Peyer's patch (tissue), 4 donors: Measurements from ENCODE around the gene PCDHB8. TPM values are rescaled to one million over a fixed set of nuclear protein-coding genes. Genes with fewer than 3 reads are reported as not detected.
"Not testable (repeated sequence)": the region's sequence is repeated elsewhere in the genome, so short reads cannot be mapped to it uniquely, and the experiment has no call there.

Experiments
- DNase-seq, 3 donors: peaks; one replicate each; pipeline ENCODE4 v3.0.0-alpha.2; 2017 to 2019
- H3K27ac ChIP-seq, 4 donors: fragments of 200-600 bp; sonication (generic); one replicate each; pipeline ENCODE4 v1.5.1; 2016 to 2019
- H3K27me3 ChIP-seq, 2 donors: fragments of 200-600 bp; sonication (generic); one replicate each; pipeline ENCODE4 v1.5.1; 2019
- H3K36me3 ChIP-seq, 3 donors: fragments of 200-600 bp; sonication (generic); one replicate each; pipeline ENCODE4 v1.5.1; 2016 to 2019
- H3K4me1 ChIP-seq, 4 donors: fragments of 200-600 bp; sonication (generic); one replicate each; pipeline ENCODE4 v1.5.1; 2016 to 2019
- H3K4me3 ChIP-seq, 4 donors: fragments of 200-600 bp; sonication (generic); 1 replicate in 3 of 4; 2 replicates in 1 of 4; pipeline ENCODE4 v1.5.1; 2016 to 2019; ENCODE audit warnings: mild to moderate bottlenecking in 1 of 4
- H3K9me3 ChIP-seq, 4 donors: fragments of 200-600 bp; sonication (generic); one replicate each; pipeline ENCODE4 v1.5.1; 2016 to 2019; ENCODE audit warnings: mild to moderate bottlenecking in 1 of 4
- CTCF ChIP-seq, 6 experiments: fragments of 450-650 bp in 4 of 6; fragments of 200-600 bp in 2 of 6; sonication (generic) in 1 of 6; IDR thresholded peaks; one replicate each; pipeline ENCODE4 v1.5.1; 2017 to 2019; ENCODE audit warnings: antibody characterized with exemption in 6 of 6, mild to moderate bottlenecking in 3 of 6, moderate library complexity in 1 of 6
- POLR2A ChIP-seq, 2 donors: fragments of 450-650 bp; IDR thresholded peaks; one replicate each; pipeline ENCODE4 v1.5.1; 2017; ENCODE audit warnings: antibody characterized with exemption in 2 of 2, mild to moderate bottlenecking in 2 of 2, moderate library complexity in 2 of 2
- total RNA-seq, 4 donors: library from RNA; depleted of rRNA; stranded (reverse); fragments of >200 nt; gene quantifications; one replicate each; pipeline ENCODE4 v1.1.0, GENCODE V29; 2016

PCDHB8 gene
- total RNA-seq, 4 donors from 2014 or later, result not detected

- H3K36me3 ChIP-seq, result no peaks in the 10 kb centered on the region
- H3K27me3 ChIP-seq, result no peaks in the 10 kb centered on the region
- peaks cover 0 to 34% (median 3%) of the 10 kb centered on the region in 4 donors for H3K9me3 ChIP-seq
- H3K27ac ChIP-seq, result no peak overlapping the region
- no peak for DNase-seq
- H3K4me1 ChIP-seq, result no peaks in the 10 kb centered on the region
- H3K4me3 ChIP-seq, result no peak overlapping the region
- no peak for TF ChIP-seq POLR2A (IDR thresholded peaks at IDR 0.05)
- no peak for TF ChIP-seq CTCF (IDR thresholded peaks at IDR 0.05)
These were observed 26.6 kb upstream of the PCDHB8 start for GRCh38 chr5:141150993-141151325.

- H3K4me1 ChIP-seq, H3K4me3 ChIP-seq, H3K36me3 ChIP-seq, DNase-seq, H3K27me3 ChIP-seq, H3K27ac ChIP-seq: not testable (repeated sequence)
- peaks cover 0 to 37% (median 3%) of the 10 kb centered on the region in 4 donors for H3K9me3 ChIP-seq
These were observed 26.0 kb upstream of the PCDHB8 start for GRCh38 chr5:141151632-141152031.

- not testable (repeated sequence) for DNase-seq, H3K4me3 ChIP-seq, H3K27me3 ChIP-seq, H3K36me3 ChIP-seq, H3K27ac ChIP-seq, H3K4me1 ChIP-seq
- H3K9me3 ChIP-seq, result peaks cover 0 to 39% (median 3%) of the 10 kb centered on the region in 4 donors
These were observed 25.5 kb upstream of the PCDHB8 start for GRCh38 chr5:141152096-141152495.

GRCh38 chr5:141155540-141156374, 21.8 kb upstream of the PCDHB8 start:
- TF ChIP-seq POLR2A (IDR thresholded peaks at IDR 0.05) (no peak), CTCF (IDR thresholded peaks at IDR 0.05) (no peak)
- Histone ChIP-seq H3K27me3 (no peaks in the 10 kb centered on the region), H3K9me3 (peaks cover 0 to 42% (median under 1%) of the 10 kb centered on the region in 4 donors)

GRCh38 chr5:141157356-141157755, 20.2 kb upstream of the PCDHB8 start:
- DNase-seq, result not testable (repeated sequence)
- peaks cover 0 to 28% (median 0%) of the 10 kb centered on the region in 4 donors for H3K9me3 ChIP-seq

More at GRCh38 chr5:141155540-141156374, 21.8 kb upstream of the PCDHB8 start:
- no peak for DNase-seq
- Histone ChIP-seq H3K36me3 (no peaks in the 10 kb centered on the region), H3K4me1 (no peaks in the 10 kb centered on the region), H3K4me3 (no peak overlapping the region), H3K27ac (no peak overlapping the region)

GRCh38 chr5:141157901-141158300, 19.7 kb upstream of the PCDHB8 start:
- not testable (repeated sequence) for DNase-seq, H3K4me3 ChIP-seq
- H3K9me3 ChIP-seq, result peaks cover 0 to 27% (median 0%) of the 10 kb centered on the region in 4 donors

More at GRCh38 chr5:141157356-141157755, 20.2 kb upstream of the PCDHB8 start:
- not testable (repeated sequence) for H3K4me1 ChIP-seq, H3K4me3 ChIP-seq, H3K27ac ChIP-seq, H3K36me3 ChIP-seq, H3K27me3 ChIP-seq

GRCh38 chr5:141172381-141173204, 5.0 kb upstream of the PCDHB8 start, which contains the start of gene PCDHB7:
PCDHB7 (plus strand) TSS chr5:141172644; CDS start chr5:141172836, 192 bp downstream.
- TF ChIP-seq POLR2A (IDR thresholded peaks at IDR 0.05) (no peak), CTCF (IDR thresholded peaks at IDR 0.05) (peak in 2 of 6 experiments; percentile 12 to 17)
- H3K27me3 ChIP-seq, result no peaks in the 10 kb centered on the region
- DNase-seq, result no peak
- peaks cover 0 to 16% (median 3%) of the 10 kb centered on the region in 4 donors for H3K9me3 ChIP-seq
- H3K27ac ChIP-seq, result no peak within 1 kb of the TSS
- H3K36me3 ChIP-seq, result no peaks in the 10 kb centered on the region
- H3K4me1 ChIP-seq, result no peaks in the 10 kb centered on the region
- no peak within 1 kb of the TSS for H3K4me3 ChIP-seq

More at GRCh38 chr5:141157901-141158300, 19.7 kb upstream of the PCDHB8 start:
- H3K27ac ChIP-seq, H3K4me1 ChIP-seq, H3K27me3 ChIP-seq, H3K36me3 ChIP-seq: not testable (repeated sequence)

- not testable (repeated sequence) for H3K36me3 ChIP-seq, H3K27me3 ChIP-seq, H3K4me3 ChIP-seq, H3K4me1 ChIP-seq, DNase-seq, H3K27ac ChIP-seq
- peaks cover 0 to 27% (median 6%) of the 10 kb centered on the region in 4 donors for H3K9me3 ChIP-seq
These were observed 3.1 kb upstream of the PCDHB8 start for GRCh38 chr5:141174291-141175104.
